ENCODE measurements around the gene SLC35A4. TPM values are rescaled to one million over a fixed set of nuclear protein-coding genes. Genes with fewer than 3 reads are reported as not detected.

Gene SLC35A4
- total RNA-seq, 1 donor from 2014 or later, result 59.9 TPM

DNA sequence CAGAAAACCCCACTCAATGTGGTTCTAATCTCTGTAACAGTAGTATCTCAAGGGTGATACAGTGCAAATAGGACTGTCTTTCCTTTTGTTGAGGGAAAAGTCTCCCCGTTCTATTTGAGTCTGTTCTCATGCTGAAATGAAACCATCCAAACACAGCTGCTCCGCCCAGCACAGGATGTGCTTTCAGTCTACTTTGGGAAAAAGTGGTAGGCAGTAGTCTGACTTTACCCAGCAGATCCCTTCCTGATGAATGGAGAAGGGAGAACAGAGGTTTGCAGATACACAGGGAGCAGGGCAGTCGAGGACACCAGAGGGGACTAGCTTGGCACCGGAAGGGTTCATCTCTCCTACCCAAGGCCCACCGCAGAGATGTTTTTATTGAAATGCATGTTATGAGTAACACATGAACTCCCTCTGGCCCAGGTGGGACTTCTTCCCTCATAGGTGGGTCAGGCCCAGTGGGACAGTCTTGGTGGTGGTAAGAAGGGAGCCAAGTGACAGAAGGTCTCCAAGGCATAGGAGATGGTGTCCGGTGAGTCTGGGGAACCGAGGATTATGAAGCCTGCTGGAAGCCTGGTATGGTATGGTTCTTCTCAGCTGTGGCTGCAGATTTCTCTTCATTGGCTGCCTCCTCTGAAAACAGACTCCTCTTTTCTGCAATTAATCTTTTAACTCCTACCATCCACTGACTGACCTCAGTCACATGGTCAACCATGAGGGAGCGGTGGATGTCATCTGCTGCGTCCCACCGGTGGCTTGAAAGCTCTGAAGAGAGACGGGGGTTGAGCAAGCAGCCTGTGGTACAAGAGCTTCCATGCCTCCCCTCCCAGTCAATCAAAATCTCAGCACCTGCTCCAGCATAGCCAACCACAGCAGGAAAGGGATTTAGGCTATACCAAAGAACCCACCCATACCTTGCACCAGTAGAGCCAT is 14.2 kb upstream of the SLC35A4 start:
- FAIRE-seq, result no peak
- Mint-ChIP-seq H3K27me3 (ENCODE audit: low read depth, unreplicated experiment) (no peaks in the 10 kb centered on the region), H3K4me3 (ENCODE audit: unreplicated experiment) (no peak overlapping the region), H3K36me3 (ENCODE audit: low read depth, unreplicated experiment) (peaks cover 32% of the 10 kb centered on the region), H3K27ac (ENCODE audit: unreplicated experiment) (no peak overlapping the region), H3K4me1 (ENCODE audit: low read depth, unreplicated experiment) (peaks cover 39% of the 10 kb centered on the region), H3K9me3 (ENCODE audit: unreplicated experiment) (no peaks in the 10 kb centered on the region)
- H3K36me3 ChIP-seq (ENCODE audit: insufficient read depth, low read length), result peaks cover 36% of the 10 kb centered on the region
- no peak overlapping the region for H3K4me3 ChIP-seq (ENCODE audit: insufficient read depth, low read depth, low read length)
- peaks cover 32% of the 10 kb centered on the region for H3K4me1 ChIP-seq (ENCODE audit: insufficient read depth, low read length)
- TF ChIP-seq EZH2 (IDR thresholded peaks at IDR 0.05; ENCODE audit: insufficient read depth, low read length), result no peak
- no peak for TF ChIP-seq CTCF (IDR thresholded peaks at IDR 0.05; ENCODE audit: insufficient read depth, low read depth, low read length)
- H4K20me1 ChIP-seq (ENCODE audit: insufficient read depth, low read length), result peaks cover 74% of the 10 kb centered on the region
- peaks cover 36% of the 10 kb centered on the region for H3K79me2 ChIP-seq (ENCODE audit: insufficient read depth, low read length)
- DNase-seq (ENCODE audit: low read depth), result no peak
- H3K9me3 ChIP-seq (ENCODE audit: insufficient read depth, low read depth, low read length), result no peaks in the 10 kb centered on the region
- no peak overlapping the region for H2AFZ ChIP-seq (ENCODE audit: low read depth, low read length)
- H3K4me2 ChIP-seq (ENCODE audit: low read length), result no peak overlapping the region
- H3K27me3 ChIP-seq (ENCODE audit: insufficient read depth, low read length), result no peaks in the 10 kb centered on the region
- no peak overlapping the region for H3K27ac ChIP-seq (ENCODE audit: low read depth, low read length)
- no peak overlapping the region for H3K9ac ChIP-seq (ENCODE audit: low read length)

DNA sequence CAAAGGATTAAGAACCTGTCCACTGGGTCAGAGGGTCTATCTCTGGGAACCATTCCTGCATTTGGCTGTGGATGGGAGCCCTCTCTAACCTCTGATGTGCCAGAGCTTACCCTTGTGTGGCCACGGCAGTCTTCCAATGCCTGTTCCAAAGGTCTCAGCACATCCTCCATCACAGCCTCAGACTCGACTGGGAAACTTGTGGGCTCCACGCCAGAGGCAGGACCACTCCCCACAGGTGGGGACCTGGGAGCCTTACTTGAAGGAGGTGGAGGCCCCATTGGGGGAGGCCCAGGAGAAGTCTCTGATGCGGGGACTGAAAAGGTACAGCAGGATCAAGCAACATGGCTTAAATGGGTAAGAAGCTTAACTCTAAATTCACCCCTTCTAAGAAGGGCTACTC is 12.8 kb upstream of the SLC35A4 start:
- H3K4me1 Mint-ChIP-seq (ENCODE audit: low read depth, unreplicated experiment), result peaks cover 42% of the 10 kb centered on the region
- no peak overlapping the region for H3K4me2 ChIP-seq (ENCODE audit: low read length)
- FAIRE-seq (no peak), DNase-seq (ENCODE audit: low read depth) (no peak)
- no peak overlapping the region for H2AFZ ChIP-seq (ENCODE audit: low read depth, low read length)
- no peak overlapping the region for H3K4me3 Mint-ChIP-seq (ENCODE audit: unreplicated experiment)
- H3K79me2 ChIP-seq (ENCODE audit: insufficient read depth, low read length), result peaks cover 51% of the 10 kb centered on the region
- no peaks in the 10 kb centered on the region for H3K27me3 Mint-ChIP-seq (ENCODE audit: low read depth, unreplicated experiment)
- H3K9me3 ChIP-seq (ENCODE audit: insufficient read depth, low read depth, low read length), result no peaks in the 10 kb centered on the region
- H3K36me3 Mint-ChIP-seq (ENCODE audit: low read depth, unreplicated experiment), result peaks cover 37% of the 10 kb centered on the region
- H4K20me1 ChIP-seq (ENCODE audit: insufficient read depth, low read length), result peaks cover 84% of the 10 kb centered on the region
- H3K9ac ChIP-seq (ENCODE audit: low read length), result no peak overlapping the region
- H3K9me3 Mint-ChIP-seq (ENCODE audit: unreplicated experiment), result no peaks in the 10 kb centered on the region
- H3K36me3 ChIP-seq (ENCODE audit: insufficient read depth, low read length), result peaks cover 36% of the 10 kb centered on the region
- H3K27ac Mint-ChIP-seq (ENCODE audit: unreplicated experiment), result no peak overlapping the region
- no peak overlapping the region for H3K27ac ChIP-seq (ENCODE audit: low read depth, low read length)
- H3K4me1 ChIP-seq (ENCODE audit: insufficient read depth, low read length), result peaks cover 37% of the 10 kb centered on the region
- TF ChIP-seq EZH2 (IDR thresholded peaks at IDR 0.05; ENCODE audit: insufficient read depth, low read length) (no peak), CTCF (IDR thresholded peaks at IDR 0.05; ENCODE audit: insufficient read depth, low read depth, low read length) (no peak)
- H3K27me3 ChIP-seq (ENCODE audit: insufficient read depth, low read length), result no peaks in the 10 kb centered on the region
- H3K4me3 ChIP-seq (ENCODE audit: insufficient read depth, low read depth, low read length), result no peak overlapping the region

GRCh38 chr5:140553657-140554056 is 11.0 kb upstream of the SLC35A4 start:
- no peaks in the 10 kb centered on the region for H3K27me3 Mint-ChIP-seq (ENCODE audit: low read depth, unreplicated experiment)
- peaks cover 40% of the 10 kb centered on the region for H3K4me1 Mint-ChIP-seq (ENCODE audit: low read depth, unreplicated experiment)
- Histone ChIP-seq H2AFZ (ENCODE audit: low read depth, low read length) (no peak overlapping the region), H3K79me2 (ENCODE audit: insufficient read depth, low read length) (peaks cover 58% of the 10 kb centered on the region), H3K27ac (ENCODE audit: low read depth, low read length) (no peak overlapping the region), H3K4me1 (ENCODE audit: insufficient read depth, low read length) (peaks cover 29% of the 10 kb centered on the region), H3K36me3 (ENCODE audit: insufficient read depth, low read length) (peaks cover 36% of the 10 kb centered on the region), H3K9me3 (ENCODE audit: insufficient read depth, low read depth, low read length) (no peaks in the 10 kb centered on the region), H4K20me1 (ENCODE audit: insufficient read depth, low read length) (peaks cover 76% of the 10 kb centered on the region), H3K4me2 (ENCODE audit: low read length) (peak overlapping the region; percentile 86), H3K4me3 (ENCODE audit: insufficient read depth, low read depth, low read length) (no peak overlapping the region), H3K9ac (ENCODE audit: low read length) (no peak overlapping the region), H3K27me3 (ENCODE audit: insufficient read depth, low read length) (no peaks in the 10 kb centered on the region)
- no peak for FAIRE-seq
- TF ChIP-seq EZH2 (IDR thresholded peaks at IDR 0.05; ENCODE audit: insufficient read depth, low read length) (no peak), CTCF (IDR thresholded peaks at IDR 0.05; ENCODE audit: insufficient read depth, low read depth, low read length) (no peak)
- peak overlapping the region; percentile 17 for H3K27ac Mint-ChIP-seq (ENCODE audit: unreplicated experiment)
- H3K4me3 Mint-ChIP-seq (ENCODE audit: unreplicated experiment), result peak overlapping the region; percentile 40
- H3K9me3 Mint-ChIP-seq (ENCODE audit: unreplicated experiment), result no peaks in the 10 kb centered on the region
- DNase-seq (ENCODE audit: low read depth), result no peak
- H3K36me3 Mint-ChIP-seq (ENCODE audit: low read depth, unreplicated experiment), result peaks cover 35% of the 10 kb centered on the region

All from astrocyte (in vitro differentiated cells and primary cell).